Measurements from ENCODE around the gene MAFF. TPM values are rescaled to one million over a fixed set of nuclear protein-coding genes. Genes with fewer than 3 reads are reported as not detected.
"Not testable (repeated sequence)": the region's sequence is repeated elsewhere in the genome, so short reads cannot be mapped to it uniquely, and the experiment has no call there.

The MAFF gene
- total RNA-seq (3.4 TPM), polyA plus RNA-seq (13.0 TPM)
- long read RNA-seq, donor 1: 0 reads
- long read RNA-seq, donor 2, partial matches to known transcripts: 0 of 4 reads
- long read RNA-seq, donor 2, other reads (novel, unspliced or antisense): 0 of 4 reads
- long read RNA-seq, donor 3, partial matches to known transcripts: 0 of 2 reads
- long read RNA-seq, donor 3, other reads (novel, unspliced or antisense): 0 of 2 reads
- long read RNA-seq, donor 4, partial matches to known transcripts: 0 of 1 reads
- long read RNA-seq, donor 4, other reads (novel, unspliced or antisense): 0 of 1 reads
- long read RNA-seq, donor 5, partial matches to known transcripts: 0 of 2 reads
- long read RNA-seq, donor 5, other reads (novel, unspliced or antisense): 0 of 2 reads
- long read RNA-seq, donor 6, partial matches to known transcripts: 0 of 1 reads
- long read RNA-seq, donor 6, other reads (novel, unspliced or antisense): 0 of 1 reads
- long read RNA-seq, donor 7, partial matches to known transcripts: 0 of 6 reads
- long read RNA-seq, donor 7, other reads (novel, unspliced or antisense): 0 of 6 reads
- long read RNA-seq, donor 8, partial matches to known transcripts: 0 of 1 reads
- long read RNA-seq, donor 8, other reads (novel, unspliced or antisense): 0 of 1 reads
- long read RNA-seq, donor 9: 0 reads
- long read RNA-seq, donor 10, partial matches to known transcripts: 0 of 1 reads
- long read RNA-seq, donor 10, other reads (novel, unspliced or antisense): 0 of 1 reads

DNA sequence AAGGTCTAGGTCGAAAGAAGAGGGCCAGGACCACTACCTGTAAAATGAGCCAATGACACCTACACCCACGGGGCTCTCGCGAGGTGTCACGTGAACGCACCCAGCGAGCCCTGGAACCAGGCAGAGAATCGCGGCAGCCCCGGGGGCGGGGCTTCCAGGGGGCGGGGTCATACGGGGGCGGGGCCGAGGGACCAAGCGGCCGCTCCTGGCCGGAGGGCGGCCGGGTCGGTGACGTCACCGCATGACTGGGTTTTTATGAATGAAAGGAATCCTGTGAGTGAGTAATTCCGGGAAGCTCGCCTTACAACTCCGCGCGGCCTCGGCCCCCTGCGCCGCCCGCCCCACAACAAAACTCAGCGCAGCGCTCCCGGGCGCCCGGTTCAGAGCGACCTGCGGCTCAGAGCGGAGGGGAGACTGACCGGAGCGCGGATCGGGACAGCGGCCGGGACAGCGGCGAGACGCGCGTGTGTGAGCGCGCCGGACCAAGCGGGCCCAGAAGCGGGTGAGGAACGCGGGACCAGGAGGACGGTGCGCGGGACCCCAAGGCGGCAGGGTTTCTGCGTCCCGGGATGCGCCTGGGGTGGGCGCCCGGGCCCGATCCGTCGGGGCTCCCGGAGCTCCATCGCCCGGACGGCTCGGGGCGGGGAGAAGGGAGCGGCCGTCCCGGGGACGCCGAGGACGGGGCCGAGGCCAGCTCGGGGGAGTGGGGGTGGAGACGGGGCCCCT is at the start of gene MAFF:
Gene MAFF, plus strand, starts transcription at position 284 of the 726 bp plus-strand sequence. CDS start 11,860 bp downstream, outside the sequence.
- Histone ChIP-seq H3K4me3 (ENCODE audit: low read length in 2 of 2) (peak within 1 kb of the TSS; percentile 48 to 66), H3K4me1 (ENCODE audit: control insufficient read depth in 2 of 2, insufficient read depth in 2 of 2, low read length in 2 of 2) (peaks cover 11 to 30% of the 10 kb centered on the region in 2 donors), H3K36me3 (ENCODE audit: control insufficient read depth in 2 of 2, insufficient read depth in 2 of 2, low read length in 1 of 2) (no peaks in the 10 kb centered on the region), H3K27me3 (ENCODE audit: control insufficient read depth in 2 of 2, insufficient read depth in 1 of 2, low read length in 1 of 2) (peaks cover 11 to 49% of the 10 kb centered on the region in 2 donors), H3K27ac (ENCODE audit: low read depth in 1 of 2, low read length in 1 of 2) (peak within 1 kb of the TSS; percentile 66 to 90), H3K9me3 (ENCODE audit: control insufficient read depth in 2 of 2, insufficient read depth in 1 of 2, low read length in 1 of 2) (no peaks in the 10 kb centered on the region)
- under 1% methylated on average over 85 of the region's 85 CpGs for WGBS
- peak in 6 of 9 donors; percentile 54 to 80 (median 64) for DNase-seq (ENCODE audit: low read depth in 6 of 9, low spot score in 9 of 9)

GRCh38 chr22:38153821-38154562 is 47.8 kb upstream of the MAFF start:
- Histone ChIP-seq H3K27me3 (ENCODE audit: control insufficient read depth in 2 of 2, insufficient read depth in 1 of 2, low read length in 1 of 2) (no peaks in the 10 kb centered on the region), H3K4me1 (ENCODE audit: control insufficient read depth in 2 of 2, insufficient read depth in 2 of 2, low read length in 2 of 2) (no peaks in the 10 kb centered on the region), H3K27ac (ENCODE audit: low read depth in 1 of 2, low read length in 1 of 2) (no peak overlapping the region), H3K36me3 (ENCODE audit: control insufficient read depth in 2 of 2, insufficient read depth in 2 of 2, low read length in 1 of 2) (no peaks in the 10 kb centered on the region), H3K4me3 (ENCODE audit: low read length in 2 of 2) (no peak overlapping the region), H3K9me3 (ENCODE audit: control insufficient read depth in 2 of 2, insufficient read depth in 1 of 2, low read length in 1 of 2) (no peaks in the 10 kb centered on the region)
- no peak for DNase-seq (ENCODE audit: low read depth in 6 of 9, low spot score in 9 of 9)
- WGBS: 93% methylated on average over 4 of the region's 4 CpGs

GRCh38 chr22:38154563-38154915 is 47.3 kb upstream of the MAFF start:
- H3K9me3 ChIP-seq (ENCODE audit: control insufficient read depth in 2 of 2, insufficient read depth in 1 of 2, low read length in 1 of 2); H3K4me3 ChIP-seq (ENCODE audit: low read length in 2 of 2); H3K4me1 ChIP-seq (ENCODE audit: control insufficient read depth in 2 of 2, insufficient read depth in 2 of 2, low read length in 2 of 2); DNase-seq (ENCODE audit: low read depth in 6 of 9, low spot score in 9 of 9); H3K27ac ChIP-seq (ENCODE audit: low read depth in 1 of 2, low read length in 1 of 2); H3K36me3 ChIP-seq (ENCODE audit: control insufficient read depth in 2 of 2, insufficient read depth in 2 of 2, low read length in 1 of 2); H3K27me3 ChIP-seq (ENCODE audit: control insufficient read depth in 2 of 2, insufficient read depth in 1 of 2, low read length in 1 of 2): not testable (repeated sequence)
- WGBS: 91% methylated on average over 1 of the region's 1 CpG

GRCh38 chr22:38155703-38156102 is 46.1 kb upstream of the MAFF start:
- no peaks in the 10 kb centered on the region for H3K27me3 ChIP-seq (ENCODE audit: control insufficient read depth in 2 of 2, insufficient read depth in 1 of 2, low read length in 1 of 2)
- no peak overlapping the region for H3K4me3 ChIP-seq (ENCODE audit: low read length in 2 of 2)
- no peaks in the 10 kb centered on the region for H3K36me3 ChIP-seq (ENCODE audit: control insufficient read depth in 2 of 2, insufficient read depth in 2 of 2, low read length in 1 of 2)
- WGBS: 99% methylated on average over 1 of the region's 1 CpG
- no peaks in the 10 kb centered on the region for H3K9me3 ChIP-seq (ENCODE audit: control insufficient read depth in 2 of 2, insufficient read depth in 1 of 2, low read length in 1 of 2)
- DNase-seq (ENCODE audit: low read depth in 6 of 9, low spot score in 9 of 9): no peak
- H3K27ac ChIP-seq (ENCODE audit: low read depth in 1 of 2, low read length in 1 of 2): no peak overlapping the region
- H3K4me1 ChIP-seq (ENCODE audit: control insufficient read depth in 2 of 2, insufficient read depth in 2 of 2, low read length in 2 of 2): no peaks in the 10 kb centered on the region

DNA sequence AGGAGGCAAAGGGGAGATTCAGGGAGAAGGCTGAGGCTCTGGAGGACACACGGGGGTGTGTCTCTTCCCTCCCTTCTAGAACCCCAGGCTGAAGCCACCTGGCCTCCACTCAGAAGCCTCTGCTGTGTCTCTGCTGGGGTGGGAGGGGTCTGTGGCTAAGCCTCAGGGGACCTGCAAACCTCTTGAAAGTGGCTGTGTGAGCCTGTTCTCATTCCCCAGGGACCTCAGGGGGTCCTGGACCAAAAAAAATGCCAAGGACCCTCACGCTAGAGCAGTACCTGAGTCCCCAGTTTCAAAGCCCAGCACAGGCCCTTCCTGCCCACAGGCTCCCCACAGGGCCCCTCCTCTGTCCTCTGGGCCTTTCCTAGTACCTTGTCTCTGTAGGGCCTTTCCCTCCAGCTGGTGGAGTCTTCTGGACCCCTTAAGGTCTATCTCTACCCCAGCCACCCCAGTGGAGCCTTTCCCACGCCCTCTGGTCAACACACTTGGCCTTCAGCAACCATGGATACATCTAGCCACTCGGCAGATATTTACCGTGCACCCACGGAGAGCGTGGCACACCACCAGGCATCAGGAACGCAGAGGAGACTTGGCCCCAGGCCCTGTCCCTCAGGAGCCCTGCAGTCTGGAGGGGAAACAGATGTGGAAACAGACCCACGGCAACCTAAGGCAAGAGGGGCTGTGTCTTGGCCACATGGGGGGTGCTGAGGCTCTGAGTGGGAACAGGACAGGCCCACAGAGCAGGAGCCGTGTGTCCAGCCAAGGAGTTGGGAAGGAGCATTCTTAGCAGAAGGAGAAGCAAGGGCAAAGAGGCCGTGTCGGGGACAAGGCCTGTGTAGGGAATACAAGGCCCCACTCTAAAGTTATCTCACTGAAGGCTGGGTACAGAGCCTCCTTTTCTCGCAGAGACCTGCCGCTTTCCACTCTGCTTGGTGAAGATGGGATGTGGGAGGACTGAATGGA is 38.6 kb upstream of the MAFF start:
- H3K4me1 ChIP-seq (ENCODE audit: control insufficient read depth in 2 of 2, insufficient read depth in 2 of 2, low read length in 2 of 2): peaks cover 0 to 15% of the 10 kb centered on the region in 2 donors
- H3K9me3 ChIP-seq (ENCODE audit: control insufficient read depth in 2 of 2, insufficient read depth in 1 of 2, low read length in 1 of 2): no peaks in the 10 kb centered on the region
- peaks cover 24 to 41% of the 10 kb centered on the region in 2 donors for H3K36me3 ChIP-seq (ENCODE audit: control insufficient read depth in 2 of 2, insufficient read depth in 2 of 2, low read length in 1 of 2)
- no peak for DNase-seq (ENCODE audit: low read depth in 6 of 9, low spot score in 9 of 9)
- H3K4me3 ChIP-seq (ENCODE audit: low read length in 2 of 2): no peak overlapping the region
- no peak overlapping the region for H3K27ac ChIP-seq (ENCODE audit: low read depth in 1 of 2, low read length in 1 of 2)
- H3K27me3 ChIP-seq (ENCODE audit: control insufficient read depth in 2 of 2, insufficient read depth in 1 of 2, low read length in 1 of 2): no peaks in the 10 kb centered on the region
- WGBS: 86% methylated on average over 14 of the region's 14 CpGs

GRCh38 chr22:38163844-38164550 is 37.8 kb upstream of the MAFF start:
- no peaks in the 10 kb centered on the region for H3K9me3 ChIP-seq (ENCODE audit: control insufficient read depth in 2 of 2, insufficient read depth in 1 of 2, low read length in 1 of 2)
- no peak for DNase-seq (ENCODE audit: low read depth in 6 of 9, low spot score in 9 of 9)
- no peak overlapping the region for H3K4me3 ChIP-seq (ENCODE audit: low read length in 2 of 2)
- WGBS: 96% methylated on average over 13 of the region's 13 CpGs
- H3K27ac ChIP-seq (ENCODE audit: low read depth in 1 of 2, low read length in 1 of 2): no peak overlapping the region
- H3K27me3 ChIP-seq (ENCODE audit: control insufficient read depth in 2 of 2, insufficient read depth in 1 of 2, low read length in 1 of 2): no peaks in the 10 kb centered on the region
- peaks cover 0 to 15% of the 10 kb centered on the region in 2 donors for H3K4me1 ChIP-seq (ENCODE audit: control insufficient read depth in 2 of 2, insufficient read depth in 2 of 2, low read length in 2 of 2)
- H3K36me3 ChIP-seq (ENCODE audit: control insufficient read depth in 2 of 2, insufficient read depth in 2 of 2, low read length in 1 of 2): peaks cover 28 to 47% of the 10 kb centered on the region in 2 donors

- WGBS: 94% methylated on average over 7 of the region's 7 CpGs
- DNase-seq (ENCODE audit: low read depth in 6 of 9, low spot score in 9 of 9): no peak
- peaks cover 28 to 50% of the 10 kb centered on the region in 2 donors for H3K36me3 ChIP-seq (ENCODE audit: control insufficient read depth in 2 of 2, insufficient read depth in 2 of 2, low read length in 1 of 2)
- H3K9me3 ChIP-seq (ENCODE audit: control insufficient read depth in 2 of 2, insufficient read depth in 1 of 2, low read length in 1 of 2): no peaks in the 10 kb centered on the region
- no peak overlapping the region for H3K27ac ChIP-seq (ENCODE audit: low read depth in 1 of 2, low read length in 1 of 2)
- no peak overlapping the region for H3K4me3 ChIP-seq (ENCODE audit: low read length in 2 of 2)
- H3K27me3 ChIP-seq (ENCODE audit: control insufficient read depth in 2 of 2, insufficient read depth in 1 of 2, low read length in 1 of 2): no peaks in the 10 kb centered on the region
- H3K4me1 ChIP-seq (ENCODE audit: control insufficient read depth in 2 of 2, insufficient read depth in 2 of 2, low read length in 2 of 2): peaks cover 0 to 15% of the 10 kb centered on the region in 2 donors
These were observed 37.3 kb upstream of the MAFF start for GRCh38 chr22:38164551-38164918.

Data from thymus (tissue), 14 donors.